ENCODE measurements around the gene CAMK1D. TPM values are rescaled to one million over a fixed set of nuclear protein-coding genes. Genes with fewer than 3 reads are reported as not detected.
A peak's percentile ranks its signal among the peaks of the same experiment; 100 is the strongest.
"Not testable (repeated sequence)": the region's sequence is repeated elsewhere in the genome, so short reads cannot be mapped to it uniquely, and the experiment has no call there.

Gene CAMK1D
- total RNA-seq, 1 donor from 2014 or later = 5.2 TPM

GRCh38 chr10:12474727-12475412 is 125.5 kb downstream of the CAMK1D start:
- DNase-seq (ENCODE audit: missing footprints) = no peak
- ATAC-seq = no peak
- intact Hi-C loops (cut with DNase I) = no loop called here

- intact Hi-C loops (cut with DNase I) = no loop called here
- DNase-seq (ENCODE audit: missing footprints) = no peak
- ATAC-seq = no peak
Measured at GRCh38 chr10:12476656-12477055, 127.3 kb downstream of the CAMK1D start.

- no peak for DNase-seq (ENCODE audit: missing footprints)
- no peak for ATAC-seq
- intact Hi-C loops (cut with DNase I) = no loop called here
Measured at GRCh38 chr10:12479437-12479844, 130.1 kb downstream of the CAMK1D start.

DNA sequence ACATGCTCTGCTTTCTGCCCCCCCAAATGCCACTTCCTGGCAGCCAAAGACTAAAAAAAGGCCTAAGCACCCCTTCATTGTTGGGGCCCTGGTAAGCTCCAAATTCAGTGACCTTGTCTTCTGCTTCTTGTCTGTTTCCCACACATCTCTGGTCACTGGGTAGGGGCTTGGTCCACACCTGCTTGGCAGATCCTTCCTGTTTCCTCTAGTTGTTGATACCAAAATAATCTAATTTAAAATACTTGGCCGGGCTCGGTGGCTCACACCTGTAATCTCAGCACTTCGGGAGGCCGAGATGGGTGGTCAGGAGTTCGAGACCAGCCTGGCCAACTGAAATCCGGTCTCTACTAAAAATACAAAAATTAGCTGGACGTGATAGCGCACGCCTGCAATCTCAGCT is 130.6 kb downstream of the CAMK1D start:
- ATAC-seq (no peak), DNase-seq (ENCODE audit: missing footprints) (no peak)
- intact Hi-C loops (cut with DNase I) = loop anchor here (10.0 kb wide), 1 partner anchor 215 kb away; no protein-coding TSS in a partner anchor

DNA sequence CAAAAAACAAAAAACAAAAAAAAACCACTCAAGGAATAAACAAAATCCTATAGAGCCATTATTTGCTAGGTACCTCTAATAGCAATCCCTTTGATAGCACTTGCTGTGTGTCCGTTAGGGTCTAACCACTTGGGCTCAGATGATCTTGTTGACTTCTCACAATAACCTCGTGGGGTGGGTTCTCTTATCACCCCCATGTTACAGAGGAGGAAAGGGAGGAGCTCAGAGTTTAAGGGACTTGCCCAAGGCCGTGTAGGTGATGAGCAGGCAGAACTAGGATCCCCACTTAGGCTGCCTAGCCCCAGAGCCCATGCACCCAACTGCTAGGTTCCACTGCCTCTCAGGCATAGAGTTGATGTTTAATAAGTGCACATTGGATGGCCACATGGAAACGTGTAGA is 131.1 kb downstream of the CAMK1D start:
- DNase-seq (ENCODE audit: missing footprints) = no peak
- intact Hi-C loops (cut with DNase I) = loop anchor here (10.0 kb wide), 1 partner anchor 216 kb away; no protein-coding TSS in a partner anchor
- ATAC-seq = no peak

- no peak for ATAC-seq
- intact Hi-C loops (cut with DNase I) = loop anchor here (10.0 kb wide), 1 partner anchor 217 kb away; no protein-coding TSS in a partner anchor
- no peak for DNase-seq (ENCODE audit: missing footprints)
Measured at GRCh38 chr10:12481924-12482323, 132.6 kb downstream of the CAMK1D start.

- intact Hi-C loops (cut with DNase I) = loop anchor here (10.0 kb wide), 1 partner anchor 218 kb away; no protein-coding TSS in a partner anchor
- ATAC-seq = no peak
Measured at GRCh38 chr10:12482587-12482986, 133.2 kb downstream of the CAMK1D start.

GRCh38 chr10:12484002-12484918 is 134.9 kb downstream of the CAMK1D start:
- ATAC-seq = peak; percentile 21

More at GRCh38 chr10:12482587-12482986, 133.2 kb downstream of the CAMK1D start:
- no peak for DNase-seq (ENCODE audit: missing footprints)

GRCh38 chr10:12484941-12485805 is 135.8 kb downstream of the CAMK1D start:
- peak; percentile 71 for ATAC-seq
- intact Hi-C loops (cut with DNase I) = loop anchor here (10.0 kb wide), 1 partner anchor 220 kb away; no protein-coding TSS in a partner anchor
- DNase-seq (ENCODE audit: missing footprints) = no peak

More at GRCh38 chr10:12484002-12484918, 134.9 kb downstream of the CAMK1D start:
- DNase-seq (ENCODE audit: missing footprints) = no peak
- intact Hi-C loops (cut with DNase I) = loop anchor here (10.0 kb wide), 1 partner anchor 219 kb away; no protein-coding TSS in a partner anchor

- ATAC-seq (no peak), DNase-seq (ENCODE audit: missing footprints) (no peak)
- intact Hi-C loops (cut with DNase I) = loop anchor here (10.0 kb wide), 1 partner anchor 223 kb away; no protein-coding TSS in a partner anchor
Measured at GRCh38 chr10:12487366-12487765, 138.0 kb downstream of the CAMK1D start.

- intact Hi-C loops (cut with DNase I) = loop anchor here (10.0 kb wide), 1 partner anchor 224 kb away; no protein-coding TSS in a partner anchor
- DNase-seq (ENCODE audit: missing footprints) (no peak), ATAC-seq (no peak)
Measured at GRCh38 chr10:12488626-12489025, 139.3 kb downstream of the CAMK1D start.

DNA sequence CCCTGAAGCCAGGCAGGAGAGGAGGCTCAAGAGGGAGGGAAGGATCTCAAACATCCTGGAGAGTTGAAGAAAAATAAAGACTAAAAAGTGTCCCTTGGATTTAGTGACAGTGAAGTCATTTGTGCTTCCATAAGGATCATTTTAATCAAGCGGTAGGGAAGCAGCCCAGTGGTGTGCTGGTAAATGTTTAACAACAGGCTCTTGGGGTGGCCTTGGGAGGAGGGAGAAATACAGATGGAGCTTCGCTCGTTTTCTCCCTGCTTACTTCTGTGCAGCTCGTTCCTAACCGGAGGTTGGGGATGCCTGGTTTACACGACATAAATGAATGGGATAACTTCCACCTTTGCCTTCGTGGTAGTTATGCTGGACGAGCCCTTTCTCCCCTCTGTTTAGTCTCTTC is 140.0 kb downstream of the CAMK1D start:
- ATAC-seq = no peak
- DNase-seq (ENCODE audit: missing footprints) = no peak
- intact Hi-C loops (cut with DNase I) = loop anchor here (10.0 kb wide), 1 partner anchor 225 kb away; no protein-coding TSS in a partner anchor

DNA sequence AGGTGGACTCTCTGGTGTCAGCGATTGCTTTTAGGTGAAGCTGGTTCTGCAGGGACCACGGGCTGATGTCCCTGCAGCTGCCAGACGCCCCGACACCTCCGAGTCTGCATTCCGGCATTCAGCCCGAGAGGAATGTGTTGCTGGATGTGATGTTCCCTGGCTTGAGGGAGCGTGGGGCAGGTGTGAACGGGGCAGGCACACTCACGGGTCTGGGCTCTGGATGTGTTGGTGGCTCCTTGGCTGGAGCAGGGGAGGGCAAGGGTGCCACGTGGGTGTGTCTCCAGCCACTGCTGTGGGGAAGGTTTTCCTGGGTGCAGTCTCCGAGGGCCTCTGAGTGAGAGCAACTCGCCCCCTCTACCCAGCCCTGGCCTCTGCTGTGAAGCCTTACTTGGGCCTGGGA is 140.5 kb downstream of the CAMK1D start:
- intact Hi-C loops (cut with DNase I) = loop anchor here (10.0 kb wide), 1 partner anchor 225 kb away; no protein-coding TSS in a partner anchor
- ATAC-seq = no peak
- DNase-seq (ENCODE audit: missing footprints) = no peak

DNA sequence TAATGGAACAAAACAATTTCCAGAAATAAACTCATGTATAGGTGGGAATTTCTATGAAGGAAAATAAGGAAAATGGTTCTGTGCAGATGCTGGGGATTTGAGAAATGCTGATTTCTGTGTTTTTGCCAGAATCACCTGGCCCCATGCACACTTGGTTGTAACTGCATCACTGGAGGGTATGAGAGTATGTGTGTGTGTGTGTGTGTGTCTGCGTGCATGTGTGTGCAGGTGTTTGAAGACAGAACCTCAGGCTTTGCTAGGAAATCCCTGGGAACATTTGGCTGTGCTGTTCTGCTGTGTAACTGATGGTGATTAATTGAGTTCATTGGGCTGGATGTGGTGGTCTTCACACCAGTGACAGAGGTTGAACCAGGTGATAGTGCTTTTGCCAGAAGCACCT is 141.6 kb downstream of the CAMK1D start:
- ATAC-seq = no peak
- no peak for DNase-seq (ENCODE audit: missing footprints)
- intact Hi-C loops (cut with DNase I) = no loop called here

- intact Hi-C loops (cut with DNase I) = no loop called here
- DNase-seq (ENCODE audit: missing footprints) (no peak), ATAC-seq (no peak)
Measured at GRCh38 chr10:12491491-12491890, 142.1 kb downstream of the CAMK1D start.

- no peak for ATAC-seq
- no peak for DNase-seq (ENCODE audit: missing footprints)
- intact Hi-C loops (cut with DNase I) = no loop called here
Measured at GRCh38 chr10:12492016-12492415, 142.7 kb downstream of the CAMK1D start.

DNA sequence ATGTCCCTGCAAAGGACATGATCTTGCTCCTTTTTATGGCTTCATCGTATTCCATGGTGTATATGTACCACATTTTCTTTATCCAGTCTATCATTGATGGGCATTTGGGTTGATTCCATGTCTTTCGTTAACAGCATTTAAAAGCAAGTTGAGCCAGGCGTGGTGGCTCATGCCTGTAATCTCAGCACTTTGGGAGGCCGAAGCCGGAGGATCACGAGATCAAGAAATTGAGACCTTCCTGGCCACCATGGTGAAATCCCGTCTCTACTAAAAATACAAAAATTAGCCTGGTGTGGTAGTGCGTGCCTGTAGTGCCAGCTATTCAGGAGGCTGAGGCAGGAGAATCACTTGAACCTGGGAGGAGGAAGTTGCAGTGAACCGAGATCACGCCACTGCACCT is 147.7 kb downstream of the CAMK1D start:
- DNase-seq (ENCODE audit: missing footprints); intact Hi-C loops (cut with DNase I); ATAC-seq: not testable (repeated sequence)
